A549 treated with CpdA at 1 μM for 4 hours (cell line): Measurements from ENCODE around the gene BANP. TPM values are rescaled to one million over a fixed set of nuclear protein-coding genes. Genes with fewer than 3 reads are reported as not detected.

Source experiments
- total RNA-seq: library from RNA; stranded (reverse); fragments of 200-300 nt; extraction: Qiagen RNA extraction; gene quantifications from 5 replicates; pipeline ENCODE4 v1.2.3, GENCODE V29; 2022; ENCODE audit warnings: low read depth

BANP gene
- total RNA-seq: 16.2 to 22.1 TPM (median 19.5 TPM) in 5 replicates

GRCh38 chr16:87950765-87951551 lies at the start of gene BANP:
BANP (plus strand) TSS chr16:87951434; CDS start chr16:87975116, 23,682 bp downstream.

DNA sequence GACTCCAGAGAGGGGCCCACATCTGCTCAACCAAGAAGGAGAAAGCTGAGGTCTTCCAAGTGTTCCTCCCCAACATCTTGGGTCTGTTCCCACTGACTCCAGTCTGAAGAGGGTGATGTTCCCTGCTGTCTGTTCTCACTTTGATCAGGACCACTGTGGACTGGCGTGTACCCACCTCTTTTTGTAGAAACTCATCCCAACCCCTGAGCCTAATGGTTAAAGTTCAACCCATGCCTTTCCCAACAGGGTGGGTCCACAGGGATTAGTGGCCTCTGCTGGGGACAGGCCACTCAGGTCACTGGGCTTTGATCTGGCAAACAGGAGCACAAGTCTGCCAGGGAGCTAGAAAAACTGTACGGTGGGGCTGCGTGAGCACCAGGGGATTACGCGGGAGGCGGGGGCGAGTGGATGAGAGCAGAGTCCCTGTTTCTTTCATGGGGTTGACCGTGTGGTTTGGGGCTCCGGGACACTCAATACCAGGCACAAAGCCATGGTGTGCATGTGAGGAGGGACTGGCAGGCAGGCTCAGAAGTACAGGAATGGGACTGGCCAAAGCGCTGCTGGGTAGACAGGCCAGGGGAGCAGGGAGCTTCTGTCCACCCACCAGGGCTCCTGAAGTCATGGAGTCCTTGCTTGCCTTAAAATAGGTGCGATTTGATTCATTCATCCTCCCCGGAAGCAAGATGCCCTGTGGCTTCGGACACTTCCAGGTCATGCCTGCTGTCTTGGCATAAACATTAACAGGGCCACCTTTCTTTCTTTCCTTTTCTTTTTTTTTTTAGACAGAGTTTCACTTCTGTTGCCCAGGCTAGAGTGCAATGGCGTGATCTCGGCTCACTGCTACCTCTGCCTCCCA lies 14.6 kb upstream of the BANP start, which contains the start of gene CA5A:
Gene CA5A (minus strand): TSS at position 155 of the 856 bp plus-strand sequence. CDS start 79 bp downstream, at position 76.

Other genes starting within 250 kb of the BANP start
- gene KLHDC4, start 185.4 kb upstream of the BANP start, total RNA-seq: 37.9 to 41.3 TPM (median 40.3 TPM) in 5 replicates
- 811 to 961 TPM (median 947 TPM) in 5 replicates for gene SLC7A5, start 81.9 kb upstream of the BANP start, total RNA-seq
- not detected in 5 replicates for gene CA5A, start 14.9 kb upstream of the BANP start, total RNA-seq